ENCODE results near the gene NPDC1.

DNA sequence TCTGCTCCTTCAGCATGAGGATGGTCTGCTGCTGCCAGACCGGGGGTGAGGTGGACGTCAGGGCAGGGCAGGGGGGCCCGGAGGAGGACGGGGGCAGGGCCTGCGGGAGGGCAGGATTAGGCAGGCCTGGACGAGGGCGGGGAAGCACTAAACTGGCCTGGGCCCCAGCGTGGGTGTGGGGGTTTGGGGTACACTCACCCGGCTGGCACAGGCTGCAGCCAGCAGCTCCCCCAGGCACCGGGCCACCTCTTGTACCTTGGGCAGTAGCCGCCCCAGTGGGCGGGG is 18.8 kb upstream of the NPDC1 start:
- TF ChIP-seq, protein P1, sequence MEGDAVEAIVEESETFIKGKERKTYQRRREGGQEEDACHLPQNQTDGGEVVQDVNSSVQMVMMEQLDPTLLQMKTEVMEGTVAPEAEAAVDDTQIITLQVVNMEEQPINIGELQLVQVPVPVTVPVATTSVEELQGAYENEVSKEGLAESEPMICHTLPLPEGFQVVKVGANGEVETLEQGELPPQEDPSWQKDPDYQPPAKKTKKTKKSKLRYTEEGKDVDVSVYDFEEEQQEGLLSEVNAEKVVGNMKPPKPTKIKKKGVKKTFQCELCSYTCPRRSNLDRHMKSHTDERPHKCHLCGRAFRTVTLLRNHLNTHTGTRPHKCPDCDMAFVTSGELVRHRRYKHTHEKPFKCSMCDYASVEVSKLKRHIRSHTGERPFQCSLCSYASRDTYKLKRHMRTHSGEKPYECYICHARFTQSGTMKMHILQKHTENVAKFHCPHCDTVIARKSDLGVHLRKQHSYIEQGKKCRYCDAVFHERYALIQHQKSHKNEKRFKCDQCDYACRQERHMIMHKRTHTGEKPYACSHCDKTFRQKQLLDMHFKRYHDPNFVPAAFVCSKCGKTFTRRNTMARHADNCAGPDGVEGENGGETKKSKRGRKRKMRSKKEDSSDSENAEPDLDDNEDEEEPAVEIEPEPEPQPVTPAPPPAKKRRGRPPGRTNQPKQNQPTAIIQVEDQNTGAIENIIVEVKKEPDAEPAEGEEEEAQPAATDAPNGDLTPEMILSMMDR (IDR thresholded peaks at IDR 0.05) = no peak
- TF ChIP-seq POLR2A (IDR thresholded peaks at IDR 0.05) = no peak
